ENCODE data around the gene APOBEC3B. TPM values are rescaled to one million over a fixed set of nuclear protein-coding genes. Genes with fewer than 3 reads are reported as not detected.

The APOBEC3B gene
- total and polyA plus RNA-seq, 2 of the 8 experiments (the other 6 are each of a cell fraction or from before 2014, with no cell fraction given), result 14.2 to 74.9 TPM

DNA sequence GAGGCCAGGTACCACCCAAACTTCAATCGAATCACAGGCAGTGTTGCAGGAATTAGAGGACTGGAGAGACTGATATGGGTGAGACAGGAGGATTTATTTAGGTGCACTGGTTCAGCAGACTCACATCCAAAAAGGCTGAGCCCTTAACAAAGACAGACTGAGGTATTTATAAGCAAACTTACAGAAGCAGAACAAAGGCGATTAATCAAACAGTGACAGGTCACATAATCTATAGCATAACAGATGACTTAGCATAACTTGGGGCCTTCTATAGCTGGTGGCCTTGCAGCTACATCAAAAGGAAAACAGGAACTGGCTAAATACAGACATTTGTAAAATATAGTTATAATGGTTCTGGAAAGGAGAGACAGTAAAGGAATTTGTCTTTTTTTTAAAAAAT, 2.1 kb downstream of the APOBEC3B start:
- Histone ChIP-seq H2BK12ac (ENCODE audit: low read depth, low read length) (no peak overlapping the region), H4K5ac (ENCODE audit: insufficient read length, low read depth, low read length) (no peak overlapping the region), H4K8ac (ENCODE audit: extremely low read depth, insufficient read depth, low read length) (no peak overlapping the region), H3K9ac (replicated peaks in 1 of 4; ENCODE audit: extremely low read depth in 1 of 4, low read depth in 3 of 4, low read length in 3 of 4) (no peak overlapping the region), H3K4me3 (ENCODE audit: extremely low read depth in 1 of 4, insufficient read depth in 2 of 4, low read depth in 3 of 4, low read length in 4 of 4) (no peak overlapping the region), H3K18ac (ENCODE audit: extremely low read depth, low read length) (no peak overlapping the region), H3K4me2 (ENCODE audit: insufficient read depth in 1 of 2, low read depth in 2 of 2, low read length in 2 of 2) (no peak overlapping the region), H3K4ac (replicated peaks; ENCODE audit: insufficient read length, low read depth, low read length) (no peak overlapping the region), H2BK20ac (ENCODE audit: low read length) (no peak overlapping the region), H3K56ac (replicated peaks; ENCODE audit: insufficient read length, low read depth, low read length) (no peak overlapping the region), H3K4me1 (replicated peaks in 1 of 4; ENCODE audit: control insufficient read depth in 3 of 4, insufficient read depth in 4 of 4, low read length in 3 of 4) (peaks cover 0 to 16% (median 4%) of the 10 kb centered on the region in 4 experiments; a peak in 6 of 7 replicates), H3K27ac (ENCODE audit: low read depth, low read length) (no peak overlapping the region), H3K23me2 (ENCODE audit: low read depth, low read length) (no peaks in the 10 kb centered on the region), H4K91ac (replicated peaks; ENCODE audit: insufficient read length, low read length) (no peak overlapping the region), H3K23ac (ENCODE audit: insufficient read length) (no peak overlapping the region), H2BK5ac (ENCODE audit: low read depth, low read length) (no peak overlapping the region), H3K27me3 (replicated peaks in 1 of 4; ENCODE audit: control insufficient read depth in 3 of 4, extremely low read depth in 1 of 4, insufficient read depth in 3 of 4, low read length in 3 of 4) (no peaks in the 10 kb centered on the region), H2AFZ (ENCODE audit: low read length) (no peak overlapping the region), H2AK5ac (ENCODE audit: low read depth, low read length) (no peak overlapping the region), H2BK15ac (ENCODE audit: low read length) (no peak overlapping the region), H3K14ac (ENCODE audit: insufficient read length) (no peak overlapping the region), H3K79me2 (ENCODE audit: control insufficient read depth in 1 of 2, insufficient read depth in 2 of 2, low read length in 2 of 2) (no peaks in the 10 kb centered on the region), H3K36me3 (ENCODE audit: control insufficient read depth in 2 of 4, insufficient read depth in 4 of 4, low read length in 3 of 4) (peaks cover 0 to 5% (median 0%) of the 10 kb centered on the region in 4 experiments; a peak in 2 of 8 replicates), H4K20me1 (replicated peaks in 1 of 2; ENCODE audit: control insufficient read depth in 1 of 2, insufficient read depth in 2 of 2, low read length in 2 of 2) (no peaks in the 10 kb centered on the region), H2BK120ac (replicated peaks; ENCODE audit: low read depth, low read length) (no peak overlapping the region), H3K79me1 (ENCODE audit: low read depth, low read length) (no peaks in the 10 kb centered on the region), H3K9me3 (ENCODE audit: insufficient read depth in 2 of 2, low read depth in 1 of 2, low read length in 1 of 2) (peaks cover 7 to 14% of the 10 kb centered on the region in 2 experiments)
- CTCF ChIA-PET (ENCODE audit: partially characterized antibody), result interaction anchor here (0.6 to 6.9 kb wide), 5 partner anchors 11 to 159 kb away, joined by 3 to 63 read pairs (median 4); no protein-coding TSS in a partner anchor
- TF ChIP-seq YY1 (IDR thresholded peaks at IDR 0.05; ENCODE audit: low read depth, low read length) (no peak), ASH2L (IDR thresholded peaks at IDR 0.05; ENCODE audit: low read length) (no peak), CEBPB (IDR thresholded peaks at IDR 0.05; ENCODE audit: low read depth, low read length) (no peak), GABPA (IDR thresholded peaks at IDR 0.05; ENCODE audit: borderline replicate concordance, insufficient read depth, low read length) (no peak), CREB1 (IDR thresholded peaks at IDR 0.05) (no peak), JUND (IDR thresholded peaks at IDR 0.05; ENCODE audit: low read length) (no peak), TEAD4 (IDR thresholded peaks at IDR 0.05; ENCODE audit: low read depth, low read length) (no peak), RNF2 (IDR thresholded peaks at IDR 0.05; ENCODE audit: borderline replicate concordance, low read depth, low read length, missing control alignments, poor library complexity, severe bottlenecking) (no peak)
- DNase-seq (ENCODE audit: low read depth in 1 of 2, low spot score in 2 of 2), result no peak
- POLR2A ChIA-PET (ENCODE audit: partially characterized antibody), result no interaction called here
- WGBS, 2 experiments (ENCODE audit: extremely low coverage in 1 of 2, insufficient coverage in 1 of 2, insufficient read length in 1 of 2, insufficient replicate concordance in 2 of 2, low coverage in 1 of 2, low lambda C conversion rate in 2 of 2, missing lambda C conversion rate in 1 of 2), result 87% methylated on average over 2 of the region's 2 CpGs; no CpG with 5 or more reads in 1 of the 2 experiments
- no peak for FAIRE-seq
